HG02798 (cell line): Measurements from ENCODE around the gene RIT2.
"Not testable (repeated sequence)": the region's sequence is repeated elsewhere in the genome, so short reads cannot be mapped to it uniquely, and the experiment has no call there.

ENCODE experiments used
- ATAC-seq: cut with Tn5 transposase; IDR thresholded peaks from one replicate; pipeline ENCODE4 v1.9.1; 2021; ENCODE audit warnings: mild to moderate bottlenecking; ENCODE audit not compliant: unreplicated experiment, poor library complexity

RIT2 gene

GRCh38 chr18:42781298-42781815 lies 334.1 kb downstream of the RIT2 start:
- ATAC-seq: no peak

DNA sequence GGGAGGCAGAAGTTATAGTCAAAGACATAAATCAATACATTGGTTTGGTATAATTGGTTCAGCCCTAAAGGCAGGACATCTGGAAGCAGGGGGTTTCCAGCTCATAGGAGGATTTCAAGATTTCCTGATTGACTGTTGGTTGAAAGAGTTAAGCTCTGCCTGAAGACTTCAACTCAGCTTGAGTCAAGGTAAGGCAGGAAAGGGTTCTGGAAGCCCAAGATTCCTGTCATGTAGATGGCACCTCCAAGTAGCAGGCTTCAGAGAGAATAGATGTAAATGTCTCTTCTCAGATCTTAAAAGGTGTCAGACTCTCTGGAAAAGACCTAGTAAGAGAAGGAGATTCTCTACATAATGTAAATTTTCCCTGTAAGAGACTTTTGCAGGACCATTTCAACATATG lies 335.3 kb downstream of the RIT2 start:
- no peak for ATAC-seq

- ATAC-seq: no peak
Measured at GRCh38 chr18:42778445-42779042, 336.9 kb downstream of the RIT2 start.

GRCh38 chr18:42778024-42778423 lies 337.5 kb downstream of the RIT2 start:
- no peak for ATAC-seq

- no peak for ATAC-seq
Measured at GRCh38 chr18:42773870-42774269, 341.6 kb downstream of the RIT2 start.

DNA sequence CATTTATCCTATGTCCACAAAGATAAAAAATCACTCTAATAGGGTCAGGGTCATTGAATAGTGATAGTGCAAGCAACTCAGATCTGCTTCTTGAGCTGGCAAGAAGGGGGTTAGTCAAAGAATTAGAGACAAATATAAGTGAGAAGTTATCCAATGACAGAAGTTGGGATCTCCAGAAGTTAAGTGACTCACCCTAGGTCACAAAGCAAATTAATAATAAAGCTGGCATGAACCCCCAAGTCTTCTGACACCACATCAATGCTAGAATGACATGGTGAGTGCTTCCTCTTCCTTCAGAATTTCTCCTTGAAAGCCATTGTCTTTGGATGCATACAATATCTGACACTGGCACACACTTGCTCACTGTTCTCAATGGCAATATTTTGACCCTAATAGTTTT lies 343.5 kb downstream of the RIT2 start:
- ATAC-seq: no peak

GRCh38 chr18:42765302-42765701 lies 350.2 kb downstream of the RIT2 start:
- ATAC-seq: no peak

DNA sequence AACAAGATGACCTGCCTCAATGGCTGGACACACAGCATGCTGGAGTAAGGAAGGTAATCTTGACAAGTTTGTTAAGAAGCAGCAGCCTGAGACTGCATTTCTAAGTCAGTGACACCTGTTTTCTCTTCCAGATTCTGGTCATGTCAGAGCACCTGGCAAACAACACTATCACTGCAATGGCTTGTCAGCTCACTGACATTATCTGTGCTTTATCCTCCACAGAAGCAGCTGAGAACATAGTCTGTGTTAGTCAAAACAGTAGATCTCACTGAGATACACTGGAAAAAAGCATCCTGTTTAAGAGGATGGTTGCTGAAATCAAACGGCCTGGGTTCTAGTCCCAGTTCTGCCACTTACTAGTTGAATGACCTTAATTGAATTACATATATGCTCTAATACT lies 355.2 kb downstream of the RIT2 start:
- ATAC-seq: no peak

DNA sequence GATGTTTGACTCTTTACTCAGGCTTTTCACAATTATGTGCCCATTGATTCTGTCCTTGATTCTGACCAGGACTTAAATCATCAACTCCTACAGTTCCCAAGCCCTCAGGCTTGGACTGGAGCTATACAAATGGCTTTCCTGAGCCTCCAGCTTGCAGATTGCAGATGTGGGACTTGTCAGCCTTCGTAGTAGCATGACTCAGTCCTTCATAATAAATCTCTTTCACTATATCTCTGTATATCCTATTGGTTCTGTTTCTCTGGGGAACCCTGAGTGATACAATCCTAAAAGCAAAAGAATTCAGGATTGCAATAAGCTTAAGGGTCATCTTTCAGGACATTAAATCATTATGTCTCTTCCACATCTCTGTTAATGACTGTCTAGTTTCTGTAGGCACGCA lies 356.6 kb downstream of the RIT2 start:
- no peak for ATAC-seq

GRCh38 chr18:42756214-42756613 lies 359.3 kb downstream of the RIT2 start:
- no peak for ATAC-seq

DNA sequence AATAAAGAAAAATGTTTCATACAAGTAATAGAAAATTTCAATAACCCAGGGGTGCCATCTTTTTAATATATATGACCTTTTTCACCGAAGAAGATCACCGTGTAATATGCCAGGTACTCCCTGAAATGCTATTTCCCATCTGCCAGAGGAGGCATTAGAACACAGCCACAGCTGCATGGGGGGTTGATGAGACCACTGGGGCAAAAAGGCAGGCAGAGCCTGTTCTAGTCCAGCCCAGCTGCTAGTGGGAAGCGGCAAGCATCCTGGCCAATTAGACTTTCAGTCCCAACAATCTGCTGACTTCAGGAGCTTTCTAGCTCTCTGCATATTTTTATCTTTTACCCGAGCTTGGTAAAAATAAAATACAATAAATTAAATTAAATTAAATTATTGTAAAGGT lies 362.6 kb downstream of the RIT2 start:
- ATAC-seq: no peak

- no peak for ATAC-seq
Measured at GRCh38 chr18:42746794-42747193, 368.7 kb downstream of the RIT2 start.

GRCh38 chr18:42745931-42746330 lies 369.6 kb downstream of the RIT2 start:
- no peak for ATAC-seq

- no peak for ATAC-seq
Measured at GRCh38 chr18:42745171-42745570, 370.3 kb downstream of the RIT2 start.

DNA sequence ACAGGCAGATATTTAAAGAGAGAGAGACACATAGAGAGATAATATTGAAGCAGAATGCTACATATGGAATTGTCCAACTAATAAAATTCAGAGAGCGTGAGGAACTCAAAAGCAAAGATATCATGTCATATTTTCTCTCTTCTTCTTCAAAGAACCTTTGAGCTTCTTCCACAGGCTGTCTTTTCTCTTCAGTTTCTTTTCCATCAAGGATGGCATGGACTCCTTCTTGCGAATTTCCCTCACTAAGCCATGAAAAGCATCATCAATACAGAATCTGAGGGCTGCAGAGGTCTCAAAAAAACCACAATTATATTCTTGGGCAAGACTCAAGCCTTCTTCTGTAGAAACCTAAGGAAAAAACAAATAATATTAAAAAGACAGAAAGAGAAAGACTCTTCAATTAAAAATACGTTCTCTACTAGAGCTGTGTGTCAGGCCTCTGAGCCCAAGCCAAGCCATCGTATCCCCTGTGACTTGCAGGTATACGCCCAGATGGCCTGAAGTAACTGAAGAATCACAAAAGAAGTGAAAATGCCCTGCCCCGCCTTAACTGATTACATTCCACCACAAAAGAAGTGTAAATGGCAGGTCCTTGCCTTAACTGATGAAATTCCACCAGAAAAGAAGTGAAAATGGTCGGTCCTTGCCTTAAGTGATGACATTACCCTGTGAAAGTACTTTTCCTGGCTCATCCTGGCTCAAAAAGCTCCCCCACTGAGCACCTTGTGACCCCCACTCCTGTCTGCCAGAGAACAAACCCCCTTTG lies 371.9 kb downstream of the RIT2 start:
- ATAC-seq: no peak

DNA sequence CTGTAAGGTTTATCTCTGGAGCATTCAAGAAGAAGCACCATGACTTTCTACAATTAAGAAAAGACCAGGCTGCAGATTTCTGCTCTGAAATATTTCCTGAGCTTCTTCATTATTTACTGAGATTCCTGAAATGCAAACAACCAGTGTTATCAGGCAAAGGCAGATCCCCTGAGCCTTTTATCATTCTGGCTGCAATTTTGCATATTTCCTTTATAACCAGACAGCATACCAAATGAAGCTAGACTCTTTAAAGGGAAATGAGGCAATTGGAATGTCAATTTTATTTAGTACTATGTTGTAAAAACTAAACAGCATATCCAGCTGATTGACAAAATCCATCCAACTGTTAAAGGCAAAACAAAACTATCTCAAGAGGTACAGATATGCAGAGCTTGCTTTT lies 372.5 kb downstream of the RIT2 start:
- ATAC-seq: no peak

DNA sequence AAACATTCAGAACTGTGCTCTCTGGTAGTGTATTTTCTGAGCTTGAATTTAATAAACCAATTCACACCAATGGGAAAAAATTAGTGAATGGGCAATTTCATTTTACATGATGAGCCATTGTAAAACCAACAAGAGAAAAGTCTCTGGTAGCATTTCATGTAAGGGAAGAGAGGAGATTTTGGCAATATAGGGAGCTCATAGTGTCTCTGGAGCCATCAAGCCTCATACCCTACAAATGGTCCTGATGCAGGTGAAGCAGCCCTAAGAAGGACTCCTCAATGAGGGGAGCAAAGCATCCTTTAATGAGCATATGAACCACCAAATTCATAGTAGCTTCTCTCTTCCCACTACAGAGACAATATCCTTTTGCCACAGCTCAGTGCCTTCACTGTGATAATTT lies 373.0 kb downstream of the RIT2 start:
- no peak for ATAC-seq

GRCh38 chr18:42741805-42742347 lies 373.6 kb downstream of the RIT2 start:
- not testable (repeated sequence) for ATAC-seq

DNA sequence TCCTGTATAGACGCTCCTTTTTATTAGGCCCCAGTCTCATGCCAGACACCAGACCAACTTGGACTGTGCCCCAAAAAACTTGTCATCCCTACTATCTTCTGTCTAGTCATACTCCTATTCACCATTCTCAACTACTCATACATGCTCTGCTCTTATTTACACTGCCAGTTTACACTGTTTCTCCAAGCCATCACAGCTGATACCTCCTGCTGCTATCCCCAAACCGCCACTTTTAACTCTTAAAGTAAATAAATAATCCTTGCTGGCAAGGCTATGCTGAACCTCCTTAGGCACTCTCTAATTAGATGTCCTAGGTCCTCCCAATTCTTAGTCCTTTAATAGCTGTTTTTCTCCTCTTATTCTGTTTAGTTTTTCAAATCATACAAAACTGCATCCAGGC lies 374.2 kb downstream of the RIT2 start:
- not testable (repeated sequence) for ATAC-seq

DNA sequence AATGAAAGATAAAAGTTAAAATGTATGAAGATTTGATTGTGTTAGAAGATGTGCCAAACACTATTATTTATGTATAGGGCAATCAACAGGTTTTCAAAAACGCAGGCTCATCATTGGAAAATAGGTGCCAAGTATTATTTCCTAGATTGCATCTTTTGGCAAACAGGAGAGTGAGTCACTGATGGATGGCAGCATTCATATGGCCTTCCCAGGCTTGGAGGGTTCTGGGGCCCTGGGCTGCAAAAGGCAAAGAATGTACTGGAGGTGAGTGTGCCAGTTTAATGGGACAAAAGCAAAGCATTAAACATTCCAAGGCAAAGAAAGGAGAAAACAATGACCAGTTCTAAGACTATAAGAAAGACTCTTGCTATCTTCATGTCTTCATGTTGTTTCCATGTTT lies 379.4 kb downstream of the RIT2 start:
- ATAC-seq: no peak

- ATAC-seq: no peak
Measured at GRCh38 chr18:42734520-42734919, 381.0 kb downstream of the RIT2 start.

GRCh38 chr18:42730272-42730671 lies 385.2 kb downstream of the RIT2 start:
- no peak for ATAC-seq
